MM.1S (cell line): Measurements from ENCODE around the gene NR6A1.

Experiments used
- DNase-seq: peaks from one replicate; pipeline ENCODE4 v3.0.0-alpha.2; 2015
- H2AFZ ChIP-seq: fragments of 300-600 bp; sonication (generic); 2 replicates; pipeline ENCODE4 v1.6.0; 2016; ENCODE audit warnings: antibody characterized with exemption, low read length
- H3F3A ChIP-seq: fragments of 300-600 bp; sonication (generic); 2 replicates; pipeline ENCODE4 v1.6.1; 2016; ENCODE audit warnings: mild to moderate bottlenecking, antibody characterized with exemption, low read length, moderate library complexity, mixed read lengths; ENCODE audit not compliant: insufficient read depth
- H3K27ac ChIP-seq: fragments of 300-600 bp; sonication (generic); 2 replicates; pipeline ENCODE4 v1.5.1; 2016; ENCODE audit warnings: mild to moderate bottlenecking, low read length
- H3K27me3 ChIP-seq: fragments of 300-600 bp; sonication (generic); replicated peaks from 2 replicates; pipeline ENCODE4 v1.6.0; 2016; ENCODE audit warnings: low read length; ENCODE audit not compliant: insufficient read depth
- H3K36me3 ChIP-seq: fragments of 300-600 bp; sonication (generic); replicated peaks from 2 replicates; pipeline ENCODE4 v1.6.1; 2016; ENCODE audit warnings: mild to moderate bottlenecking, low read length, mixed read lengths; ENCODE audit not compliant: insufficient read depth
- H3K4me1 ChIP-seq: fragments of 300-600 bp; sonication (generic); 2 replicates; pipeline ENCODE4 v1.6.1; 2016; ENCODE audit warnings: low read length, mixed read lengths
- H3K4me2 ChIP-seq: fragments of 300-600 bp; sonication (generic); 2 replicates; pipeline ENCODE4 v1.6.0; 2016; ENCODE audit warnings: low read depth, low read length
- H3K4me3 ChIP-seq: fragments of 300-600 bp; sonication (generic); 2 replicates; pipeline ENCODE4 v1.5.1; 2016; ENCODE audit warnings: low read length, mixed read lengths
- H3K79me2 ChIP-seq: fragments of 300-600 bp; sonication (generic); 2 replicates; pipeline ENCODE4 v1.6.1; 2016; ENCODE audit warnings: mixed run types, low read length, mixed read lengths
- H3K9ac ChIP-seq: fragments of 300-600 bp; sonication (generic); 2 replicates; pipeline ENCODE4 v1.6.1; 2016; ENCODE audit warnings: low read length, mixed read lengths
- H3K9me2 ChIP-seq: fragments of 300-600 bp; sonication (generic); replicated peaks from 2 replicates; pipeline ENCODE4 v1.6.1; 2016; ENCODE audit warnings: mild to moderate bottlenecking, low read length, mixed read lengths; ENCODE audit not compliant: insufficient read depth
- H3K9me3 ChIP-seq: fragments of 300-600 bp; sonication (generic); replicated peaks from 2 replicates; pipeline ENCODE4 v1.6.1; 2016; ENCODE audit warnings: mild to moderate bottlenecking, low read length, mixed read lengths; ENCODE audit not compliant: insufficient read depth
- H4K20me1 ChIP-seq: fragments of 300-600 bp; sonication (generic); 2 replicates; pipeline ENCODE4 v1.6.1; 2016; ENCODE audit warnings: mild to moderate bottlenecking, low read length, moderate library complexity, mixed read lengths; ENCODE audit not compliant: insufficient read depth
- CTCF ChIP-seq: fragments of 300-600 bp; sonication (generic); IDR thresholded peaks from 2 replicates; pipeline ENCODE4 v1.5.1; 2016; ENCODE audit warnings: antibody characterized with exemption, low read length, mixed read lengths
- EZH2 ChIP-seq: fragments of 300-600 bp; sonication (generic); optimal IDR thresholded peaks from 2 replicates; pipeline ENCODE3; 2017; ENCODE audit warnings: low read depth, mild to moderate bottlenecking, antibody characterized with exemption, low read length, mixed read lengths
- EZH2phosphoT487 ChIP-seq: fragments of 300-600 bp; sonication (generic); IDR thresholded peaks from 2 replicates; pipeline ENCODE4 v1.6.1; 2018; ENCODE audit warnings: antibody characterized with exemption, low read length

The NR6A1 gene

GRCh38 chr9:124764774-124765438, 6.2 kb downstream of the NR6A1 start:
- H3K4me1 ChIP-seq = 0 out of 2 replicates have a peak, but pooled peaks cover 5% of the 10 kb centered on the region
- peaks cover 11% of the 10 kb centered on the region for H3K79me2 ChIP-seq
- H3K4me3 ChIP-seq = no peak overlapping the region
- H3K9ac ChIP-seq = no peak overlapping the region
- no peaks in the 10 kb centered on the region for H3K27me3 ChIP-seq
- no peaks in the 10 kb centered on the region for H3K9me3 ChIP-seq
- peaks cover 8% of the 10 kb centered on the region; the same call in 1 of the 2 replicates for H3F3A ChIP-seq
- peak; percentile 40 for DNase-seq
- peak; percentile 43 for TF ChIP-seq CTCF
- TF ChIP-seq EZH2phosphoT487 = no peak
- H3K4me2 ChIP-seq = no peak overlapping the region
- no peak overlapping the region for H2AFZ ChIP-seq
- no peaks in the 10 kb centered on the region for H3K9me2 ChIP-seq
- no peaks in the 10 kb centered on the region for H3K36me3 ChIP-seq
- H4K20me1 ChIP-seq = no peaks in the 10 kb centered on the region
- H3K27ac ChIP-seq = no peak overlapping the region

GRCh38 chr9:124762633-124763032, 8.5 kb downstream of the NR6A1 start:
- no peaks in the 10 kb centered on the region for H4K20me1 ChIP-seq
- no peaks in the 10 kb centered on the region for H3K27me3 ChIP-seq
- no peak overlapping the region for H3K9ac ChIP-seq
- H3K4me3 ChIP-seq = no peak overlapping the region
- H3F3A ChIP-seq = no peaks in the 10 kb centered on the region
- H3K79me2 ChIP-seq = peaks cover 3% of the 10 kb centered on the region; the same call in 1 of the 2 replicates
- no peaks in the 10 kb centered on the region for H3K9me3 ChIP-seq
- no peak for DNase-seq
- no peak overlapping the region for H2AFZ ChIP-seq
- no peaks in the 10 kb centered on the region for H3K9me2 ChIP-seq
- H3K36me3 ChIP-seq = no peaks in the 10 kb centered on the region
- H3K4me1 ChIP-seq = no peaks in the 10 kb centered on the region
- H3K27ac ChIP-seq = no peak overlapping the region
- no peak overlapping the region for H3K4me2 ChIP-seq
- TF ChIP-seq EZH2 = no peak

- Histone ChIP-seq H2AFZ (no peak overlapping the region), H4K20me1 (no peaks in the 10 kb centered on the region), H3K79me2 (peaks cover 3% of the 10 kb centered on the region; the same call in 1 of the 2 replicates), H3K4me2 (no peak overlapping the region), H3K4me3 (no peak overlapping the region), H3K9ac (no peak overlapping the region), H3K27me3 (no peaks in the 10 kb centered on the region), H3K9me2 (no peaks in the 10 kb centered on the region), H3K9me3 (no peaks in the 10 kb centered on the region), H3K4me1 (no peaks in the 10 kb centered on the region), H3F3A (no peaks in the 10 kb centered on the region), H3K36me3 (no peaks in the 10 kb centered on the region), H3K27ac (no peak overlapping the region)
- TF ChIP-seq CTCF (no peak), EZH2 (no peak), EZH2phosphoT487 (no peak)
- no peak for DNase-seq
Measured at GRCh38 chr9:124761710-124762109, 9.4 kb downstream of the NR6A1 start.

GRCh38 chr9:124761196-124761595, 9.9 kb downstream of the NR6A1 start:
- no peak overlapping the region for H3K27ac ChIP-seq
- H3K79me2 ChIP-seq = peaks cover 3% of the 10 kb centered on the region; the same call in 1 of the 2 replicates
- H4K20me1 ChIP-seq = no peaks in the 10 kb centered on the region
- TF ChIP-seq EZH2phosphoT487 = no peak
- no peak for TF ChIP-seq CTCF
- TF ChIP-seq EZH2 = no peak
- no peak overlapping the region for H2AFZ ChIP-seq
- H3K4me1 ChIP-seq = no peaks in the 10 kb centered on the region
- H3K36me3 ChIP-seq = no peaks in the 10 kb centered on the region
- no peak overlapping the region for H3K4me3 ChIP-seq
- no peaks in the 10 kb centered on the region for H3K9me2 ChIP-seq
- no peak for DNase-seq
- H3K9ac ChIP-seq = no peak overlapping the region
- no peak overlapping the region for H3K4me2 ChIP-seq
- H3K27me3 ChIP-seq = no peaks in the 10 kb centered on the region
- no peaks in the 10 kb centered on the region for H3F3A ChIP-seq
- H3K9me3 ChIP-seq = no peaks in the 10 kb centered on the region
